Astrocyte (in vitro differentiated cells and primary cell): ENCODE results near the gene TENM4. TPM values are rescaled to one million over a fixed set of nuclear protein-coding genes. Genes with fewer than 3 reads are reported as not detected.

ENCODE experiments used
- DNase-seq: peaks from one replicate; pipeline ENCODE4 v3.0.0-alpha.2; 2010; ENCODE audit warnings: low read depth
- FAIRE-seq: peaks from 2 replicates; lab custom pipeline; 2011; peaks lifted over from hg19 to GRCh38; lab: Jason Lieb, UNC
- H2AFZ ChIP-seq: 2 replicates; pipeline ENCODE4 v1.6.0; 2012; ENCODE audit warnings: low read depth, low read length, inconsistent platforms
- H3K27ac ChIP-seq: 2 replicates; pipeline ENCODE4 v1.5.1; 2011; ENCODE audit warnings: low read depth, low read length, inconsistent platforms
- H3K27me3 ChIP-seq: 2 replicates; pipeline ENCODE4 v1.6.0; 2011; ENCODE audit warnings: low read length, inconsistent platforms; ENCODE audit not compliant: insufficient read depth
- H3K36me3 ChIP-seq: 2 replicates; pipeline ENCODE4 v1.5.1; 2011; ENCODE audit warnings: low read length, inconsistent platforms; ENCODE audit not compliant: insufficient read depth
- H3K4me1 ChIP-seq: 2 replicates; pipeline ENCODE4 v1.5.1; 2011; ENCODE audit warnings: low read length, inconsistent platforms; ENCODE audit not compliant: insufficient read depth
- H3K4me2 ChIP-seq: 2 replicates; pipeline ENCODE4 v1.6.0; 2012; ENCODE audit warnings: low read length, inconsistent platforms
- H3K4me3 ChIP-seq: 2 replicates; pipeline ENCODE4 v1.5.1; 2011; ENCODE audit warnings: low read depth, mild to moderate bottlenecking, low read length, inconsistent platforms; ENCODE audit not compliant: insufficient read depth
- H3K79me2 ChIP-seq: 2 replicates; pipeline ENCODE4 v1.6.0; 2012; ENCODE audit warnings: mild to moderate bottlenecking, low read length, inconsistent platforms; ENCODE audit not compliant: insufficient read depth
- H3K9ac ChIP-seq: 2 replicates; pipeline ENCODE4 v1.6.0; 2012; ENCODE audit warnings: mild to moderate bottlenecking, low read length, inconsistent platforms
- H3K9me3 ChIP-seq: 2 replicates; pipeline ENCODE4 v1.5.1; 2012; ENCODE audit warnings: low read depth, mild to moderate bottlenecking, low read length, inconsistent platforms; ENCODE audit not compliant: insufficient read depth
- H4K20me1 ChIP-seq: 2 replicates; pipeline ENCODE4 v1.6.0; 2012; ENCODE audit warnings: low read length, inconsistent platforms; ENCODE audit not compliant: insufficient read depth
- H3K27ac Mint-ChIP-seq: one replicate; pipeline ENCODE4 v1.8.0; 2021; ENCODE audit warnings: mild to moderate bottlenecking, mixed read lengths; ENCODE audit not compliant: unreplicated experiment
- H3K27me3 Mint-ChIP-seq: one replicate; pipeline ENCODE4 v1.8.0; 2021; ENCODE audit warnings: low read depth, mixed read lengths; ENCODE audit not compliant: unreplicated experiment
- H3K36me3 Mint-ChIP-seq: one replicate; pipeline ENCODE4 v1.8.0; 2021; ENCODE audit warnings: low read depth, mixed read lengths; ENCODE audit not compliant: unreplicated experiment
- H3K4me1 Mint-ChIP-seq: one replicate; pipeline ENCODE4 v1.8.0; 2021; ENCODE audit warnings: low read depth, mixed read lengths; ENCODE audit not compliant: unreplicated experiment
- H3K4me3 Mint-ChIP-seq: one replicate; pipeline ENCODE4 v1.8.0; 2021; ENCODE audit warnings: mild to moderate bottlenecking, moderate library complexity, mixed read lengths; ENCODE audit not compliant: unreplicated experiment
- H3K9me3 Mint-ChIP-seq: one replicate; pipeline ENCODE4 v1.8.0; 2021; ENCODE audit warnings: mild to moderate bottlenecking, mixed read lengths; ENCODE audit not compliant: unreplicated experiment
- CTCF ChIP-seq: IDR thresholded peaks from 2 replicates; pipeline ENCODE4 v1.5.1; 2011; ENCODE audit warnings: low read depth, mild to moderate bottlenecking, inconsistent platforms, low read length, moderate library complexity; ENCODE audit not compliant: insufficient read depth
- EZH2 ChIP-seq: IDR thresholded peaks from 2 replicates; pipeline ENCODE4 v1.6.1; 2012; ENCODE audit warnings: mild to moderate bottlenecking, low read length, inconsistent platforms; ENCODE audit not compliant: insufficient read depth
- total RNA-seq: library from RNA; stranded (reverse); gene quantifications from 2 replicates; pipeline ENCODE4 v1.2.1, GENCODE V29; 2021

The TENM4 gene
- total RNA-seq, 1 donor from 2014 or later, result 7.5 TPM

DNA sequence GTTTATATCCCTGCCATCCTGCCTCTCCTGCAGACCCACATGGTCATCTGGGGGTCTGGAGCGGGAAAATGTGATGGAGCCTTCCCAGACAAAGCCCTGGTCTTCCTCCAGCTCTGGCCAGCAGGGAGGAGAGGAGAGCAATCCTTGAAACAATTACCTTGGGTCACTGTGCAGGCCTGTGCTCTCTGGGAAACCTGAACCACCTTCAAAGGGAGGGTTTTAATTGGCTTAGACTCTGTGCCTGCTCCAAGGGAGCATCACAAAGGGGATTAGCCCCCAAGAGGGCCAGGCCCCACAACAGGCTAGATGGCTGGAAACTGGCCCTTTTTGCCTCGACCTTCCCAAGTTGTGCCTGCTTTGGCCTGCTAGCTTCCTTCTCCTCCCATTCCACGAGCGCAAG lies 351.9 kb downstream of the TENM4 start:
- FAIRE-seq, result no peak
- no peak overlapping the region for H3K27ac Mint-ChIP-seq
- Histone ChIP-seq H3K36me3 (no peaks in the 10 kb centered on the region), H3K4me2 (no peak overlapping the region), H3K4me1 (peaks cover 38% of the 10 kb centered on the region), H2AFZ (no peak overlapping the region), H4K20me1 (no peaks in the 10 kb centered on the region), H3K27ac (no peak overlapping the region), H3K79me2 (no peaks in the 10 kb centered on the region), H3K4me3 (no peak overlapping the region), H3K9ac (no peak overlapping the region), H3K27me3 (no peaks in the 10 kb centered on the region), H3K9me3 (peaks cover 7% of the 10 kb centered on the region)
- H3K9me3 Mint-ChIP-seq, result peaks cover 9% of the 10 kb centered on the region
- peaks cover 4% of the 10 kb centered on the region for H3K27me3 Mint-ChIP-seq
- no peak for DNase-seq
- no peaks in the 10 kb centered on the region for H3K36me3 Mint-ChIP-seq
- TF ChIP-seq CTCF (no peak), EZH2 (no peak)
- H3K4me3 Mint-ChIP-seq, result no peak overlapping the region
- peaks cover 34% of the 10 kb centered on the region for H3K4me1 Mint-ChIP-seq

DNA sequence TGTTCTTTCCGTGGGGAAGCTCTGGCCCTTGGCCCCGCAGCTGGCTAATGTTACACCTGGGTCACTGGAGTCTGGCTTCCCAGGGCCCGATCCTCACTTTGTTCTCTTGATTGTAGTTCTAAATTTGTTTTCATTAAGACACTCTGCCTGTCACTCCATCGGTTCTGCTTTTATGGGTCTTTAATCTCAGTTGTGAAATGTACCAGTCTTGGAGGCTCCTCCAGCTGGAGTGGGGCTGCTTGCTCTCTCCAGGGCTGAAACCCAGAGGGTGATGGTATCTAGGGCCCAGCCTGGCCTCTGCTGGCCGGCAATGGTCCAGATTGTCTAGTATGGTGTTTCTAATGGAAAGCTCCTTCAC lies 352.9 kb downstream of the TENM4 start:
- peak overlapping the region; percentile 97 for H3K27ac Mint-ChIP-seq
- H3K4me2 ChIP-seq, result peak overlapping the region; percentile 75
- no peaks in the 10 kb centered on the region for H3K36me3 ChIP-seq

More for the DNA sequence above, 352.9 kb downstream of the TENM4 start:
- H3K27me3 Mint-ChIP-seq, result peaks cover 4% of the 10 kb centered on the region
- Histone ChIP-seq H3K4me1 (peaks cover 42% of the 10 kb centered on the region), H3K27ac (peak overlapping the region; percentile 88), H4K20me1 (no peaks in the 10 kb centered on the region), H3K79me2 (no peaks in the 10 kb centered on the region), H3K27me3 (no peaks in the 10 kb centered on the region), H3K9ac (peak overlapping the region; percentile 71), H3K4me3 (no peak overlapping the region), H3K9me3 (no peaks in the 10 kb centered on the region), H2AFZ (peak overlapping the region; percentile 7)
- H3K4me1 Mint-ChIP-seq, result peaks cover 33% of the 10 kb centered on the region
- FAIRE-seq, result no peak
- H3K36me3 Mint-ChIP-seq, result no peaks in the 10 kb centered on the region
- DNase-seq, result no peak
- no peak overlapping the region for H3K4me3 Mint-ChIP-seq
- TF ChIP-seq CTCF (no peak), EZH2 (no peak)
- peaks cover 4% of the 10 kb centered on the region for H3K9me3 Mint-ChIP-seq
